ENCODE measurements around the gene LRP6. TPM values are rescaled to one million over a fixed set of nuclear protein-coding genes. Genes with fewer than 3 reads are reported as not detected.

LRP6 gene
- total RNA-seq, 1 experiment from 2014 or later = 62.4 TPM

GRCh38 chr12:12282761-12283425 is 16.0 kb upstream of the LRP6 start:
- no peak overlapping the region for H4K91ac ChIP-seq (ENCODE audit: insufficient read length, low read depth, low read length)
- Mint-ChIP-seq H3K27me3 (ENCODE audit: low read depth) (no peaks in the 10 kb centered on the region; the same call in 1 of the 2 replicates), H3K27ac (peak overlapping the region; percentile 23 to 91 (median 91); a peak in 3 of 7 replicates), H3K4me1 (peaks cover 33 to 38% of the 10 kb centered on the region in 2 experiments), H3K9me3 (peaks cover 0 to under 1% of the 10 kb centered on the region in 2 experiments; a peak in 2 of 5 replicates), H3K4me3 (no peak overlapping the region), H3K36me3 (ENCODE audit: insufficient read depth in 1 of 3, low read depth in 3 of 3) (0 out of 7 replicates have a peak, but pooled peaks cover 0 to 2% (median 0%) of the 10 kb centered on the region in 3 experiments)
- no peaks in the 10 kb centered on the region for H4K20me1 ChIP-seq (ENCODE audit: control insufficient read depth, insufficient read depth, insufficient read length)
- no peak for TF ChIP-seq CTCF (conservative IDR thresholded peaks at IDR 0.05)
- H4K5ac ChIP-seq (ENCODE audit: insufficient read length, low read depth, low read length) = no peak overlapping the region
- H3K4me2 ChIP-seq (ENCODE audit: insufficient read depth, insufficient read length, low read length) = no peak overlapping the region
- no peak for DNase-seq
- no peak overlapping the region for H3K23ac ChIP-seq (ENCODE audit: insufficient read length, low read depth, low read length)
- H3K18ac ChIP-seq (ENCODE audit: insufficient read length, low read depth, low read length) = no peak overlapping the region
- H3K27ac ChIP-seq (ENCODE audit: insufficient read length, low read depth, low read length) = no peak overlapping the region
- no peak overlapping the region for H2AK5ac ChIP-seq (ENCODE audit: insufficient read length, low read length)
- no peak overlapping the region for H2BK15ac ChIP-seq (ENCODE audit: low read depth, low read length)
- H2BK12ac ChIP-seq (ENCODE audit: insufficient read length, low read depth, low read length) = no peak overlapping the region
- no peak overlapping the region for H2BK120ac ChIP-seq (ENCODE audit: low read depth, low read length, poor library complexity, severe bottlenecking)
- no peak overlapping the region for H2AFZ ChIP-seq (ENCODE audit: low read length)
- no peak overlapping the region for H3K56ac ChIP-seq (ENCODE audit: insufficient read length, low read depth, low read length)
- H3K9me3 ChIP-seq (ENCODE audit: control insufficient read depth, low read depth, low read length) = no peaks in the 10 kb centered on the region
- no peaks in the 10 kb centered on the region for H3K79me1 ChIP-seq (ENCODE audit: insufficient read depth, low read depth, low read length, poor library complexity, severe bottlenecking)
- H3K79me2 ChIP-seq (ENCODE audit: insufficient read depth, low read length) = no peaks in the 10 kb centered on the region
- H4K8ac ChIP-seq (replicated peaks; ENCODE audit: insufficient read length, low read depth, low read length) = no peak overlapping the region
- H3K27me3 ChIP-seq (ENCODE audit: insufficient read depth, low read length) = no peaks in the 10 kb centered on the region
- H3K9ac ChIP-seq (ENCODE audit: extremely low read depth, insufficient read length, low read length) = no peak overlapping the region
- no CpG with 5 or more reads among the region's 7 CpGs for WGBS (ENCODE audit: extremely low coverage, insufficient read length, low lambda C conversion rate)
- no peaks in the 10 kb centered on the region for H3K23me2 ChIP-seq (ENCODE audit: insufficient read length, low read depth, low read length, poor library complexity, severe bottlenecking)
- no peak overlapping the region for H3T11ph ChIP-seq (ENCODE audit: low read length)
- no peak overlapping the region for H2BK20ac ChIP-seq (ENCODE audit: low read depth, low read length, poor library complexity, severe bottlenecking)
- H3K14ac ChIP-seq (ENCODE audit: insufficient read depth, low read length) = no peak overlapping the region
- no peak overlapping the region for H2BK5ac ChIP-seq (ENCODE audit: insufficient read length, low read length)
- no peak overlapping the region for H3K4ac ChIP-seq (ENCODE audit: low read depth, low read length)
- peaks cover 4% of the 10 kb centered on the region; the same call in 1 of the 2 replicates for H3K4me1 ChIP-seq (ENCODE audit: insufficient read depth, low read length)
